Endothelial cell of umbilical vein (primary cell): Measurements from ENCODE around the gene LCOR. TPM values are rescaled to one million over a fixed set of nuclear protein-coding genes. Genes with fewer than 3 reads are reported as not detected.

Experiments used
- BruUV-seq: library from RNA; stranded (reverse); fragments of 400-500 nt; replicated peaks from 2 replicates; lab custom pipeline; 2021; lab: Mats Ljungman, UMichigan
- CTCF ChIA-PET: fragments of 300-600, 350-600 bp; sonication (Branson Sonifier 250); formaldehyde crosslinking; loops from one replicate; lab custom pipeline; 2021; ENCODE audit warnings: antibody characterized with exemption, inconsistent platforms; lab: Charles Lee
- POLR2A ChIA-PET: fragments of 300-600, 350-600 bp; sonication (Branson Sonifier 250); formaldehyde crosslinking; loops from one replicate; lab custom pipeline; 2021; ENCODE audit warnings: antibody characterized with exemption, inconsistent platforms; lab: Charles Lee
- DNase-seq: peaks from one replicate; pipeline ENCODE4 v3.0.0-alpha.2; 2011; ENCODE audit warnings: low read depth, low spot score
- FAIRE-seq: peaks from 2 replicates; lab custom pipeline; 2011; peaks lifted over from hg19 to GRCh38; lab: Jason Lieb, UNC
- H2AFZ ChIP-seq: 2 replicates; pipeline ENCODE4 v1.6.0; 2012; ENCODE audit warnings: low read depth, low read length, control low read depth, inconsistent platforms
- H3K27ac ChIP-seq: 2 replicates; pipeline ENCODE4 v1.5.1; 2011; ENCODE audit warnings: low read depth, mild to moderate bottlenecking, control low read depth, low read length, moderate library complexity; ENCODE audit not compliant: insufficient read depth
- H3K27me3 ChIP-seq, 2 experiments: 2 replicates each; pipeline versions ENCODE4 v1.6.0 to v1.6.1; 2011; ENCODE audit warnings: low read length in 2 of 2, mixed read lengths in 1 of 2; ENCODE audit not compliant: control insufficient read depth in 2 of 2, insufficient read depth in 2 of 2
- H3K36me3 ChIP-seq, 2 experiments: 2 replicates in 1 of 2; 3 replicates in 1 of 2; pipeline ENCODE4 v1.5.1; 2011; ENCODE audit warnings: low read length in 2 of 2, mild to moderate bottlenecking in 1 of 2, moderate library complexity in 1 of 2; ENCODE audit not compliant: control insufficient read depth in 2 of 2, insufficient read depth in 2 of 2; ENCODE audit errors: extremely low read depth in 1 of 2
- H3K4me1 ChIP-seq: 3 replicates; pipeline ENCODE4 v1.5.1; 2011; ENCODE audit warnings: mild to moderate bottlenecking, low read length; ENCODE audit not compliant: control insufficient read depth, insufficient read depth; ENCODE audit errors: extremely low read depth
- H3K4me2 ChIP-seq: 2 replicates; pipeline ENCODE4 v1.6.1; 2011; ENCODE audit warnings: low read length, control low read depth, mixed read lengths; ENCODE audit not compliant: insufficient read depth
- H3K4me3 ChIP-seq, 3 experiments: fragments of 200-600 bp in 1 of 3; sonication (generic), shearing (Covaris generic) in 1 of 3; replicated peaks in 1 of 3; 2 replicates each; pipeline ENCODE4 v1.5.1; 2011 to 2016; ENCODE audit warnings: control low read depth in 3 of 3, low read length in 3 of 3, mild to moderate bottlenecking in 2 of 3, inconsistent platforms in 1 of 3, low read depth in 1 of 3, moderate library complexity in 1 of 3; ENCODE audit not compliant: insufficient read depth in 1 of 3
- H3K79me2 ChIP-seq: 2 replicates; pipeline ENCODE4 v1.6.0; 2012; ENCODE audit warnings: low read length, inconsistent platforms; ENCODE audit not compliant: control insufficient read depth, insufficient read depth
- H3K9ac ChIP-seq: replicated peaks from 2 replicates; pipeline ENCODE3; 2011; ENCODE audit warnings: low read length, control low read depth; ENCODE audit not compliant: insufficient read depth; ENCODE audit errors: extremely low read depth
- H3K9me1 ChIP-seq: replicated peaks from 3 replicates; pipeline ENCODE4 v1.6.0; 2011; ENCODE audit warnings: mild to moderate bottlenecking, low read length; ENCODE audit not compliant: control insufficient read depth, insufficient read depth; ENCODE audit errors: extremely low read depth
- H3K9me3 ChIP-seq: replicated peaks from 2 replicates; pipeline ENCODE4 v1.5.1; 2012; ENCODE audit warnings: low read length, inconsistent platforms; ENCODE audit not compliant: control insufficient read depth, insufficient read depth
- H4K20me1 ChIP-seq: replicated peaks from 2 replicates; pipeline ENCODE3; 2011; ENCODE audit warnings: mild to moderate bottlenecking, low read length; ENCODE audit not compliant: control insufficient read depth, insufficient read depth; ENCODE audit errors: extremely low read depth
- EZH2 ChIP-seq: IDR thresholded peaks from 2 replicates; pipeline ENCODE4 v1.6.1; 2012; ENCODE audit warnings: borderline replicate concordance, low read depth, mild to moderate bottlenecking, moderate library complexity, low read length, inconsistent platforms; ENCODE audit not compliant: severe bottlenecking
- FOS ChIP-seq: IDR thresholded peaks from 2 replicates; pipeline ENCODE4 v1.6.1; 2011; ENCODE audit warnings: mild to moderate bottlenecking, low read length, moderate library complexity, borderline replicate concordance; ENCODE audit not compliant: insufficient read depth
- GATA2 ChIP-seq: IDR thresholded peaks from 2 replicates; pipeline ENCODE4 v1.7.0; 2011; ENCODE audit warnings: low read depth, mild to moderate bottlenecking, moderate library complexity, mixed read lengths, low read length; ENCODE audit not compliant: insufficient read length, insufficient read depth
- JUN ChIP-seq: IDR thresholded peaks from 2 replicates; pipeline ENCODE4 v1.6.1; 2011; ENCODE audit warnings: borderline replicate concordance, low read depth; ENCODE audit not compliant: insufficient read length, insufficient read depth
- MYC ChIP-seq: IDR thresholded peaks from one replicate; pipeline ENCODE4 v1.6.1; 2011; ENCODE audit warnings: mild to moderate bottlenecking, low read depth, low read length
- POLR2A ChIP-seq: IDR thresholded peaks from 2 replicates; pipeline ENCODE4 v1.6.1; 2012; ENCODE audit warnings: low read depth, mild to moderate bottlenecking, control low read depth, low read length
- POLR2AphosphoS5 ChIP-seq: IDR thresholded peaks from 2 replicates; pipeline ENCODE4 v1.6.1; 2012; ENCODE audit warnings: low read depth, mild to moderate bottlenecking, control low read depth, low read length, moderate library complexity; ENCODE audit not compliant: insufficient read depth
- dilution Hi-C: fragments of 300-500 bp; cut with MboI; formaldehyde crosslinking; loops from one replicate; pipeline ENCODE4 v1.15.0; 2019; ENCODE audit warnings: low sequenced_read_pairs; ENCODE audit not compliant: extremely low pct_ligation_motif_present
- intact Hi-C: fragments of 100-400 bp; cut with micrococcal nuclease; formaldehyde crosslinking; loops from one replicate; pipeline ENCODE4 v1.10.0; 2022
- polyA plus RNA-seq, 4 experiments: library from polyadenylated mRNA; depleted of rRNA in 3 of 4; stranded (reverse) in 3 of 4; unstranded in 1 of 4; fragments of >200 nt; gene quantifications; 2 replicates each; pipeline versions ENCODE4 v1.2.1 to v1.2.3, GENCODE V29; 2011 to 2012; ENCODE audit warnings: missing spikeins in 1 of 4
- total RNA-seq: library from RNA; stranded (reverse); gene quantifications from 2 replicates; pipeline ENCODE4 v1.2.3, GENCODE V29; 2021
- TF ChIP-seq, protein P1 (sequence below), 2 donors: IDR thresholded peaks; 1 replicate in 1 of 2; 2 replicates in 1 of 2; pipeline ENCODE4 v1.5.1; 2011; ENCODE audit warnings: low read length in 2 of 2, mild to moderate bottlenecking in 2 of 2, moderate library complexity in 2 of 2, control low read depth in 1 of 2, inconsistent platforms in 1 of 2, low read depth in 1 of 2; ENCODE audit not compliant: insufficient read depth in 1 of 2; ENCODE audit errors: extremely low read depth in 1 of 2
- TF ChIP-seq, protein P2 (sequence below): IDR thresholded peaks from 2 replicates; pipeline ENCODE4 v1.6.1; 2011; ENCODE audit not compliant: insufficient read depth, insufficient read length

Gene LCOR
- total and polyA plus RNA-seq, 2 donors (not counting 3 experiments of a cell fraction or from before 2014, with no cell fraction given): 11.6 to 39.0 TPM

DNA sequence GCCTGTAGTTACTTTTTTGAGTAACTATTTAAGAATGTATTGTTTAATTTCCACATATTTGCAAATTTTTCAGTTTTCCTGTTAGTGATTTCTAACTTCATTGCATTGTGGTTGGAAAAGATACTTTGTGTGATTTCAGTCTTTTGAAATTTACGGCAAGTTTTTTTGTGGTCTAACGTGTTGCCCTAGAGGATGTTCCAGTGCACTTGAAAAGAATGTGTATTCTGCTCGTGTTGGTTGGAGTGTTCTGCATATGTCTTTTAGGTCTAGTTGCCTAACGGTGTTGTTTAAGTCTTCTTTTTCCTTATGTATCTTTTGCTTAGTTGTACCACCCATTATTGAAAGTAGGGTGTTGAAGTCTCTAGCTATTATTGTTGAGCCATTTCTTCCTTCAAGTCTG is 59.7 kb downstream of the LCOR start:
- H3K9ac ChIP-seq: no peak overlapping the region
- no peak overlapping the region for H3K4me2 ChIP-seq
- H3K27ac ChIP-seq: no peak overlapping the region
- H3K9me1 ChIP-seq: no peaks in the 10 kb centered on the region
- no peaks in the 10 kb centered on the region for H3K27me3 ChIP-seq
- POLR2A ChIA-PET: no interaction called here
- CTCF ChIA-PET: no interaction called here
- intact Hi-C loops: no loop called here
- dilution Hi-C loops: no loop called here
- no TSS peak for BruUV-seq
- DNase-seq: no peak
- no peak overlapping the region for H2AFZ ChIP-seq
- H3K9me3 ChIP-seq: no peaks in the 10 kb centered on the region
- TF ChIP-seq, protein P1, sequence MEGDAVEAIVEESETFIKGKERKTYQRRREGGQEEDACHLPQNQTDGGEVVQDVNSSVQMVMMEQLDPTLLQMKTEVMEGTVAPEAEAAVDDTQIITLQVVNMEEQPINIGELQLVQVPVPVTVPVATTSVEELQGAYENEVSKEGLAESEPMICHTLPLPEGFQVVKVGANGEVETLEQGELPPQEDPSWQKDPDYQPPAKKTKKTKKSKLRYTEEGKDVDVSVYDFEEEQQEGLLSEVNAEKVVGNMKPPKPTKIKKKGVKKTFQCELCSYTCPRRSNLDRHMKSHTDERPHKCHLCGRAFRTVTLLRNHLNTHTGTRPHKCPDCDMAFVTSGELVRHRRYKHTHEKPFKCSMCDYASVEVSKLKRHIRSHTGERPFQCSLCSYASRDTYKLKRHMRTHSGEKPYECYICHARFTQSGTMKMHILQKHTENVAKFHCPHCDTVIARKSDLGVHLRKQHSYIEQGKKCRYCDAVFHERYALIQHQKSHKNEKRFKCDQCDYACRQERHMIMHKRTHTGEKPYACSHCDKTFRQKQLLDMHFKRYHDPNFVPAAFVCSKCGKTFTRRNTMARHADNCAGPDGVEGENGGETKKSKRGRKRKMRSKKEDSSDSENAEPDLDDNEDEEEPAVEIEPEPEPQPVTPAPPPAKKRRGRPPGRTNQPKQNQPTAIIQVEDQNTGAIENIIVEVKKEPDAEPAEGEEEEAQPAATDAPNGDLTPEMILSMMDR (IDR thresholded peaks at IDR 0.05; ENCODE audit: extremely low read depth in 1 of 2, insufficient read depth in 1 of 2, low read depth in 1 of 2, low read length in 2 of 2): no peak
- TF ChIP-seq MYC (no peak), POLR2AphosphoS5 (no peak), EZH2 (no peak), FOS (no peak), POLR2A (no peak), JUN (no peak), GATA2 (no peak)
- TF ChIP-seq, protein P2, sequence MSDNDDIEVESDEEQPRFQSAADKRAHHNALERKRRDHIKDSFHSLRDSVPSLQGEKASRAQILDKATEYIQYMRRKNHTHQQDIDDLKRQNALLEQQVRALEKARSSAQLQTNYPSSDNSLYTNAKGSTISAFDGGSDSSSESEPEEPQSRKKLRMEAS: no peak
- peaks cover 18% of the 10 kb centered on the region for H4K20me1 ChIP-seq
- H3K36me3 ChIP-seq: no peaks in the 10 kb centered on the region
- peaks cover 70% of the 10 kb centered on the region for H3K79me2 ChIP-seq
- H3K4me3 ChIP-seq: no peak overlapping the region
- no peak for FAIRE-seq
- no peaks in the 10 kb centered on the region for H3K4me1 ChIP-seq
